CMK (cell line): ENCODE results near the gene LRRC1.

ENCODE experiments used
- DNase-seq: peaks from one replicate; pipeline ENCODE4 v3.0.0-alpha.2; 2010; ENCODE audit warnings: low read depth

The LRRC1 gene

DNA sequence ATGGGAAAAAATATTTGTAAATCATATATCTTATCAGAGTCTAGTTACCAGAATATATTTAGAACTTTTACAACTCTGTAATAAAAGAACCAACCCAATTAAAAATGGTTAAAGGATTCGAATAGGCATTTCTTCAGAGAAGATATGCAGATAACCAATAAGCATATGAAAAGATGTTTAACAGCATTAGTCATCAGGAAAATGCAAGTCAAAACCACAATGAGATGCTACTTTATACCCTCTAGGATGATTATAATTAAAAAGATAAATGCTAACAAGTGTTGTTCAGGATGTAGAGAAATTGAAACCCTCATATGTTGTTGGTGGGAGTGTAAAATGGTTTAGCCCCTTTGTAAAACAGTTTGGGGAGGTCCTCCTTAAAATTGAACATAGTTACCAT lies 94.1 kb downstream of the LRRC1 start:
- DNase-seq = no peak

- DNase-seq = no peak
Observed at GRCh38 chr6:53889365-53889764, 94.6 kb downstream of the LRRC1 start.

DNA sequence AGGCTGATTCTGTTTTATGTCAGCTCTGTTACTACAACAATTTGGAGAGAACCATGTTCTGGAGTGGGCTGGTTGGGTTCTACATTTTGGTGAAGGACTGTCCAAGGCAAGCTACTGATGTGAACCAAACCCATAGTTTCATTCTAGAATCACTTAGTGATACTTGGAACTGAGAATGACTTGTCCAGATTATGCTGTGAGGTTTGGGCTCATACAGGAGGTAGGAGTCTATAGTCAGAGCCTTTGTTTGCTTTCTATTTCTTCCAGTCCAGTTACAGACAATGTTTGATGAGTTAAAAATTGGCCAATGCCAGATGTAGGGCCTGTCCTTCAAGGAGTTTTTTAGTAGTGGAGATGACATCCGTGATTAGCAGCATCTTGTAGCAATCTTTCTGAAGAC lies 97.9 kb downstream of the LRRC1 start:
- DNase-seq = no peak

DNA sequence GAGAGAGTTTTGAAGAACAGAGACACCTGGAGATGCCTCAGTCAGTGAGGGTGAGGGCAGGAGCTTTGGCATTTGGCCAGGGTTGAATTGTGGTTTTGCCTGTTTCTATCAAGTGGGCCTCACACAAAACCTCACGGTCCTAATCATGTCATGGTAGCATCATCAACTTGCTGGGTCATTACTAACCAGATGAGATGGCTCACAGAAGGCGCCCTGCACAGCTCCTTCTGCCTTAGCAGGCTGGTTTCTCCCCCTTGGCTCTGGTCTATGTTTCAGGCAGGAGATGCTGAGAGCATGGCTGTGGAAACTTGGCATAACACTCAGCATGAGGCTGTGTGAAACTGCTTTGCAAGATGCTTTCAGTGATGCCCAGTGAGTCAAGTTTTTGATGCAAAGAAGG lies 99.3 kb downstream of the LRRC1 start:
- no peak for DNase-seq

DNA sequence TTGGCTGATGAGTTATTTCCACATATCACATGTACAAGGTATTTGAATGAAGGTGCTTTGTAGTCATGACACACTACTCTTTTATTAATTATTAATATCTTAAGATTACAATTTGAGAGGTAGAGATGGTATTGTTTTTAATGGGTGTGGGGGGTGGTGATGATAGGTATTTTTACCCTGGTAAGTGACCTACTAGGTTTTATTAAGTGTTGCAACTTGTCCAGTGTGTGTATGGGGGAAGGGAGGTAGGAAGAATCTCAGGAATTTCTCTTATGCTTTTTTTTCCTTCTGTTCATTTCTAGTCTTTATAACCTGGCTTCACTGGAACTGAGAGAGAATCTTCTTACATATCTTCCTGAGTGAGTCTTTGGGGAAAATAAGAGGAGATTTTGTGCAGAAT lies 101.4 kb downstream of the LRRC1 start:
- no peak for DNase-seq

- DNase-seq = no peak
Observed at GRCh38 chr6:53898026-53898795, 103.4 kb downstream of the LRRC1 start.

- DNase-seq = no peak
Observed at GRCh38 chr6:53899512-53899911, 104.7 kb downstream of the LRRC1 start.

GRCh38 chr6:53903357-53903756 lies 108.6 kb downstream of the LRRC1 start:
- no peak for DNase-seq

GRCh38 chr6:53906103-53906502 lies 111.3 kb downstream of the LRRC1 start:
- no peak for DNase-seq

GRCh38 chr6:53906842-53907241 lies 112.0 kb downstream of the LRRC1 start:
- no peak for DNase-seq

DNA sequence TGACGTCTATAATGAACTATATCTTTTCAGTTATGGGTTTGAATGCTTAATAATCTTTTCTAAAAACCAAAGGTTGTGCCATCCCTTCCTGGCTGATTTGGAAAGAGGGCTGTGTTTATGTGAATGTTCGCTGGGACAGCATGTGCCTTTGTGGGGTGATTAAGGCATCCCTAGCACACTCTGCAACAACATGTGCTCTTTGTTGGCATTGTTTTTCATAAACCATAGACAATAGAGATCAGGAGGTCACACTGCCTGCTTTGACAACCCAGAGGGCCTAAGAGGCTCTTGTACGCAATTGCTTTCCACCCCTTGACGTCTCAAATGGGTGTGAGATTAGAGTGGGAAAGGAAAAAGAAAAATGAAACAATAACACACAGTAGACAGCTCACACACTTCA lies 116.0 kb downstream of the LRRC1 start:
- no peak for DNase-seq

DNA sequence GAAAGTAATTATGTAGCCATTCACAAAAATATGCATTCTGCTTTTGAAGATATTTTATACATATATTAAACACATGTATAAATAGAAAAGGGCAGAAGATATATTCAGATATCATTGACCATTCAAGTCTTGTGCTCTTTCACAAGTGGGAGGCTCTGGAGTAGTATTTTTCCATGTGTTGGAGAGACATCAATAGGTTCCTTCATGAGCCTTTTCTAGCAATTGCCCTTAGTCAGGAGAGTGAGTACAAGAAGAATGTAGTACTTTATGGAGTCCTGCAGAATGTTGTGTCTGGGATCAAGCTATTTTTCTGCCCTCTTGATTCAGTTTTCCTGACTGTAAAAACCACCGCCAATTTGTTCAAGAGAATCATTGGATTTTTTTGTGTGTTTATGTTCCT lies 117.9 kb downstream of the LRRC1 start:
- no peak for DNase-seq

DNA sequence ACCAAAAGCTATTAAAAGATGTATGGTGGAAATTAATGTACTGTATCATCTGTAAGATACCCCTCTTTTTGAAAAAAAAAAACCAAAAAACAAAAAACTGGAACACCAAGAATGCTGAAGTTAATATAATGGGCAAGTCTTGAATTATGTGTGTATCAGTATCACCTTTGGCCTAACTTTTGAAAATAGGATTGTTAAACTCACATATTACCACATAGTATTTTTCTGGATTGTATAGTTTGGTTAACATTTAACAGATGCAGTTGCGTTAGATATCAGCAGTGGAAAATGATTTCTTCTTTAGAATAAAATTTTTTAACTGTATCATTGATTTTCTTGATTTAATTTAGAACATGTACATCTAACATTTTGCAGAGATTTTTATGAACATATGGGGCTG lies 118.5 kb downstream of the LRRC1 start:
- no peak for DNase-seq

DNA sequence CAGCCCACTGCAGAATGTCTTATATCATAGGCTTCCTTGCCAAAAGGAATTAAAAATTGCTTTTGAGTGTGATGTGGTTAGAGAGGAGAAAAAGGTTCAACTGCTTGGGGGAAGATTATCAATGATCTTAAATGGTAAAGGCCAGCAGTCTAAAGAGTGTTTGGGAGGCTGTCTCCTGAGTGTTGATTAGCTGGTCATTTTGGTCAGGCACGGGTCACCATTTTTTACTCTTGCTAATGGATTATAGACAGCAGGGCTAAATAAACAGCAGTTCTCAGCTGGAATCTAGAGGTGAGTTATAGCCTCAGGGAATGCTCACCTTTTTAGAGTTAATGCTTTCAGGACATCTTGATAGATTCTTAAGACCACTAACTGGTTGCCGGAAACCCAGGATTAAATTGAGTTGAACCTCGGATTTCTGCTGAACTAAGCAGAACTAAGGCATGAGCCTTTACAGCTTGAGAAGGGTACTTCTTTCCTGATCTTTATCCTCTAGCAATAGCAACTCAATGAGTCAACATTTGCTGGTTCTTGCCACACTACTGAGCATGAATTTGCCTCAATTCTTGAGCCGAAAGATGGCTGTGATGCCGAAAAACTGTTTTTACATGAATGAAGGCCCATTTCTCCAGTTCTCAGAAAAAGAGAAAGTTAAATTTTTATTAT lies 120.4 kb downstream of the LRRC1 start:
- DNase-seq = no peak

GRCh38 chr6:53916804-53917463 lies 122.1 kb downstream of the LRRC1 start:
- no peak for DNase-seq

- DNase-seq = no peak
Observed at GRCh38 chr6:53917464-53917842, 122.6 kb downstream of the LRRC1 start.

DNA sequence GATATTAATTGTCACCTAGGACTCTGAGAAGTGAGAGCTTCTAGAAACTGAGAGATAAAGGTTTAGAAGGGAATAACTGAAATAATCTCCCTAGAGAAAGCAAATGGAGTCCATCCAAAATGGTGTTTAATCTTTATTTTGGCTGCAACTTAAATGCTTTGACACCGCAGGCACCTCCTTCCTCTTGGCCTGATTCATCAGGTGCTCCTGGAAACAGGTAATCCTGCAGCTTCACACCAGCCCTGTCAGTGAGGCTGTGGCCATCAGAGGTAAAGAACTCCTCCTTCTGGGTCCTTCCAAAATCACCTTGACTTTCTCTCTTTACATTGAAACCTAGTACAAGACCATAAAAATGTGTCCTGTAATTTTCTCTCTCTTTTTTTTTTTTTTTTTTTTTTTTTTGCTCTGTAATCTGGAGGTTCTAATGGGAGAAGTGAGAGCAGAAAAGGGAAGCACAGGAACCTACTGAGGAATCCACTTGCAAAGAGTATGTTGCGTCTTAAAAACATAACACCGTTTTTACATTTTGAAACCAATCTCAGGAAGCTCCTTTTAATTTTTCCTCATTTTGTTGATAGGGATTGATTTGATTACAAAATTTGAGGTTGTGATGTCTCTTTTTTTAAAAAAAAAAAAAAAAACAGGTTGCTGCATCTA lies 124.2 kb downstream of the LRRC1 start:
- DNase-seq = no peak

GRCh38 chr6:53919881-53920360 lies 125.1 kb downstream of the LRRC1 start:
- DNase-seq = no peak

GRCh38 chr6:53920881-53921280 lies 126.1 kb downstream of the LRRC1 start:
- no peak for DNase-seq

- no peak for DNase-seq
Observed at GRCh38 chr6:53921639-53922038, 126.8 kb downstream of the LRRC1 start.

DNA sequence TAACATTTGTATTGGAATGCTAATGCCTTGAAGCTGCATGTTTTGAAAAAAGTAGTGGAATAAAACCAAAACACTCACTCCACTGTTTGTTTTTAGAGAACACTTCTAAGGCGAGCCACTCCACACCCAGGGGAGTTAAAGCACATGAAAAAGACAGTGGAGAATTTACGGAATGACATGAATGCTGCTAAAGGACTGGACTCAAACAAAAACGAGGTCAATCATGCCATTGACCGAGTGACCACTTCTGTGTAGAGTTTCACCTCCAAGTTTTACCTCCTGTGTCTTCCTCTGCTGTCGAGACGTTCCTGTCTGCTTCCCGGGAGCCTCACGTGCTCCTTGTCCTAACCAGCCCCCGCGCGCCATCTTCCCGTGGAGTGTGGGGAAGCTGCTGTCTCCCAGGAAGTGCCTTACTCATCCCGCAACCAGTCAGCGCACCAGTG lies 127.8 kb downstream of the LRRC1 start:
- DNase-seq = no peak

GRCh38 chr6:53924277-53924676 lies 129.5 kb downstream of the LRRC1 start:
- no peak for DNase-seq
